IMR-90 (cell line): ENCODE measurements around the gene PMEPA1. TPM values are rescaled to one million over a fixed set of nuclear protein-coding genes. Genes with fewer than 3 reads are reported as not detected.
A peak's percentile ranks its signal among the peaks of the same experiment; 100 is the strongest.

Experiments
- ATAC-seq: fragments of 200-7000 bp; cut with Tn5 transposase; 2 replicates; pipeline ENCODE4 v1.9.1; 2020; ENCODE audit warnings: low read depth, mild to moderate bottlenecking, moderate library complexity
- BruUV-seq: library from RNA; stranded (reverse); fragments of 400-500 nt; replicated peaks from 2 replicates; lab custom pipeline; 2021; lab: Mats Ljungman, UMichigan
- CTCF ChIA-PET: fragments of 300-600 bp; formaldehyde crosslinking; extraction: SDS; loops from one replicate; lab custom pipeline; 2021; ENCODE audit warnings: antibody characterized with exemption; lab: Yijun Ruan, JAX
- POLR2A ChIA-PET: fragments of 300-600 bp; sonication (Branson Sonifier 250); formaldehyde crosslinking; loops from one replicate; lab custom pipeline; 2022; ENCODE audit warnings: antibody characterized with exemption; ENCODE audit not compliant: unreplicated experiment; lab: Charles Lee
- DNase-seq: peaks from one replicate; pipeline ENCODE4 v3.0.0; 2013
- H2AFZ ChIP-seq: replicated peaks from 2 replicates; pipeline ENCODE3; 2013; ENCODE audit warnings: low read length, mild to moderate bottlenecking; ENCODE audit not compliant: poor library complexity
- H2AK5ac ChIP-seq: 2 replicates; pipeline ENCODE4 v1.6.1; 2013; ENCODE audit warnings: low read depth, low read length, inconsistent platforms
- H2AK9ac ChIP-seq: replicated peaks from 2 replicates; pipeline ENCODE3; 2013; ENCODE audit warnings: mild to moderate bottlenecking, low read depth, low read length, moderate library complexity; ENCODE audit not compliant: poor library complexity
- H2BK120ac ChIP-seq: 2 replicates; pipeline ENCODE4 v1.6.1; 2013; ENCODE audit warnings: low read depth, low read length, inconsistent platforms
- H2BK15ac ChIP-seq: 3 replicates; pipeline ENCODE4 v1.6.1; 2013; ENCODE audit warnings: low read depth, low read length, inconsistent platforms
- H2BK20ac ChIP-seq: 2 replicates; pipeline ENCODE4 v1.6.1; 2013; ENCODE audit warnings: low read depth, mild to moderate bottlenecking, inconsistent platforms, low read length, moderate library complexity
- H2BK5ac ChIP-seq: 2 replicates; pipeline ENCODE4 v1.6.1; 2013; ENCODE audit warnings: mild to moderate bottlenecking, low read depth, low read length, inconsistent platforms; ENCODE audit not compliant: poor library complexity, severe bottlenecking
- H3K14ac ChIP-seq: replicated peaks from 2 replicates; pipeline ENCODE4 v1.6.1; 2013; ENCODE audit warnings: low read depth, low read length, inconsistent platforms
- H3K18ac ChIP-seq: 2 replicates; pipeline ENCODE4 v1.6.1; 2013; ENCODE audit warnings: low read depth, low read length, control low read depth
- H3K23ac ChIP-seq: 2 replicates; pipeline ENCODE4 v1.6.1; 2013; ENCODE audit warnings: low read depth, low read length, inconsistent platforms
- H3K27ac ChIP-seq: 2 replicates; pipeline ENCODE4 v1.5.1; 2013; ENCODE audit warnings: mild to moderate bottlenecking, control low read depth, low read length; ENCODE audit not compliant: insufficient read depth
- H3K27me3 ChIP-seq: 2 replicates; pipeline ENCODE4 v1.6.1; 2013; ENCODE audit warnings: low read length; ENCODE audit not compliant: control insufficient read depth, insufficient read depth
- H3K36me3 ChIP-seq: 2 replicates; pipeline ENCODE4 v1.6.1; 2013; ENCODE audit warnings: low read length, mixed read lengths; ENCODE audit not compliant: control insufficient read depth, insufficient read depth
- H3K4ac ChIP-seq: 2 replicates; pipeline ENCODE4 v1.6.1; 2013; ENCODE audit warnings: low read depth, low read length, inconsistent platforms
- H3K4me1 ChIP-seq: 2 replicates; pipeline ENCODE4 v1.6.1; 2013; ENCODE audit warnings: low read length, mixed read lengths; ENCODE audit not compliant: control insufficient read depth, insufficient read depth
- H3K4me2 ChIP-seq: 2 replicates; pipeline ENCODE4 v1.6.1; 2013; ENCODE audit warnings: low read depth, mild to moderate bottlenecking, control low read depth, low read length, moderate library complexity
- H3K4me3 ChIP-seq: 2 replicates; pipeline ENCODE4 v1.5.1; 2013; ENCODE audit warnings: low read depth, mild to moderate bottlenecking, control low read depth, low read length, moderate library complexity; ENCODE audit not compliant: insufficient read depth
- H3K56ac ChIP-seq: 2 replicates; pipeline ENCODE4 v1.6.1; 2013; ENCODE audit warnings: low read length, inconsistent platforms; ENCODE audit not compliant: insufficient read depth; ENCODE audit errors: extremely low read depth
- H3K79me1 ChIP-seq, 2 experiments: 2 replicates each; pipeline ENCODE4 v1.6.1; 2013; ENCODE audit warnings: low read length in 2 of 2, inconsistent platforms in 1 of 2, low read depth in 1 of 2
- H3K9ac ChIP-seq: 2 replicates; pipeline ENCODE4 v1.6.1; 2013; ENCODE audit warnings: low read depth, low read length, control low read depth
- H3K9me1 ChIP-seq: 2 replicates; pipeline ENCODE4 v1.6.1; 2013; ENCODE audit warnings: low read length, inconsistent platforms; ENCODE audit not compliant: insufficient read depth
- H3K9me3 ChIP-seq: 2 replicates; pipeline ENCODE4 v1.6.1; 2013; ENCODE audit warnings: low read length; ENCODE audit not compliant: control insufficient read depth, insufficient read depth
- H4K20me1 ChIP-seq: 2 replicates; pipeline ENCODE4 v1.6.1; 2013; ENCODE audit warnings: low read length, inconsistent platforms; ENCODE audit not compliant: insufficient read depth
- H4K5ac ChIP-seq: 2 replicates; pipeline ENCODE4 v1.6.1; 2013; ENCODE audit warnings: mild to moderate bottlenecking, low read depth, low read length, control low read depth
- H4K8ac ChIP-seq, 2 experiments: 2 replicates each; pipeline ENCODE4 v1.6.1; 2013; ENCODE audit warnings: low read depth in 2 of 2, low read length in 2 of 2, control low read depth in 1 of 2, inconsistent platforms in 1 of 2
- H4K91ac ChIP-seq: 2 replicates; pipeline ENCODE4 v1.6.1; 2013; ENCODE audit warnings: low read depth, low read length, inconsistent platforms; ENCODE audit not compliant: insufficient read depth
- BHLHE40 ChIP-seq: fragments of 150-350 bp; IDR thresholded peaks from 2 replicates; pipeline ENCODE4 v1.6.1; 2016; ENCODE audit warnings: mild to moderate bottlenecking, low read depth, low read length
- MXI1 ChIP-seq: IDR thresholded peaks from 2 replicates; pipeline ENCODE4 v1.6.1; 2012; ENCODE audit warnings: low read depth, mild to moderate bottlenecking, low read length, moderate library complexity, borderline replicate concordance
- NFE2L2 ChIP-seq: fragments of 150-350 bp; IDR thresholded peaks from 2 replicates; pipeline ENCODE4 v1.6.1; 2016; ENCODE audit warnings: low read depth, mild to moderate bottlenecking, low read length
- POLR2A ChIP-seq: IDR thresholded peaks from 2 replicates; pipeline ENCODE4 v1.6.1; 2012; ENCODE audit warnings: mild to moderate bottlenecking, low read depth, low read length
- RCOR1 ChIP-seq: IDR thresholded peaks from 2 replicates; pipeline ENCODE4 v1.6.1; 2012; ENCODE audit warnings: mild to moderate bottlenecking, low read length, improper control_type of control experiment; ENCODE audit not compliant: insufficient replicate concordance
- RFX5 ChIP-seq: IDR thresholded peaks from 2 replicates; pipeline ENCODE4 v1.8.0; 2012; ENCODE audit warnings: low read depth, mild to moderate bottlenecking, low read length, moderate library complexity
- WGBS, 2 experiments: methylation state at CpG; one replicate each; pipeline versions ENCODE4 v1.1.5 to v1.1.7; 2013; ENCODE audit warnings: missing lambda C conversion rate in 2 of 2; ENCODE audit not compliant: insufficient read length in 1 of 2; ENCODE audit errors: extremely low coverage in 2 of 2; 5-methylcytosine and 5-hydroxymethylcytosine counted together
- dilution Hi-C: fragments of 300-500 bp; cut with HindIII; formaldehyde crosslinking; loops from one replicate; pipeline ENCODE4 v1.14.3; 2018; ENCODE audit warnings: low sequenced_read_pairs; ENCODE audit not compliant: unreplicated experiment
- in situ Hi-C: fragments of 300-500 bp; cut with MboI; formaldehyde crosslinking; loops from 3 replicates; pipeline ENCODE4 v1.14.3; 2019; ENCODE audit warnings: low sequenced_read_pairs, inconsistent platforms, mixed read lengths
- intact Hi-C: fragments of 100-400 bp; cut with micrococcal nuclease; formaldehyde crosslinking; loops from 2 replicates; pipeline ENCODE4 v1.10.0; 2022
- polyA plus RNA-seq, 3 experiments: library from polyadenylated mRNA; depleted of rRNA; stranded (reverse); fragments of >200 nt; gene quantifications; 2 replicates each; pipeline ENCODE4 v1.2.3, GENCODE V29; 2012; ENCODE audit warnings: low replicate concordance in 1 of 3
- total RNA-seq: library from RNA; depleted of rRNA; stranded (reverse); fragments of >200 nt; gene quantifications from 2 replicates; pipeline ENCODE4 v1.2.3, GENCODE V29; 2012
- TF ChIP-seq, protein P1 (sequence below): fragments of 150-350 bp; IDR thresholded peaks from 2 replicates; pipeline ENCODE4 v1.6.1; 2017; ENCODE audit warnings: mild to moderate bottlenecking, antibody characterized with exemption, low read length, low read depth

PMEPA1 gene
- total and polyA plus RNA-seq, 2 of the 4 experiments (the other 2 are of a cell fraction): 2.0 to 6.9 TPM

DNA sequence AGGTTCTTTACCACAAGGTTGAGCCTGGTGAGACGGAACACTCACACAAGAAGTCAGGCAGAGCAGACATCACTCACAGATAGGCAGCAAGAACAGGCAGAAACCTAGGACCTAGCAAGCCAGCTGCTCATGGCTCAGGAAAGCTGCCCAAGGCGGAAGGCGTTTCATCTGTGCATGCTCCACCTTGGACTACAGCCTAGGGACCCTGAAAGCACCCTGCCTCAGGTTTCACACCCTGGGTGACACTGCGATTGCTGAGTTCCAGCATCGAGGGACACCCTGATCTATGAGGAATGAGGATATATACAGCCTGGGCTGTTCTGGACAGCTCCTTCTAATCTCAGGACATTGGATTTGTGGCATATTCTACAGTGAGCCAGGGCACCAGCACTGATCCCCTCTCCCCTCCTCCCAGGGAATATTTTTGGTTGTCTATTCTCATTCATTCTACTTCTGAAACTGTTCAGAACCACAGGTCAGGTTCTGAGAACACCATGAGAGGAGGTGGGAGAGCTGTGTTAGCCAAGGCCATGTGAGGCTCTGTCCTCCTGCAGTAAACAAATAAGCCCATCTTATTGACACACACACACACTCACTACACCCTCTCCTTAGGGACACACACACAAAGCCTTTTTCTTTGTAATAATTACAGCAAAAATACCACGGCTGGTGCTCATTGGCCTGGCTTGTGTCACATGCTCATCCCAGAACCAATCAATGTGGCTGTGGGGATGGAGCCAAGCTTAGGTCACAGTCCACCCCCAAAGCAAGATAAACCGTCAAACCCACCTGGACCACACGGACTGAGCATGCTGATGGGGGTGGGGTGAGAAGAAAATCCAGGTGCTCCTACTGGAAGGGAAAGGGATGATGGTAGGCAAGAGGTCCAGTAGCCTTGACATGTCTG, 26.3 kb upstream of the PMEPA1 start:
- no peak for TF ChIP-seq MXI1
- no peak for TF ChIP-seq RFX5
- TF ChIP-seq BHLHE40: no peak
- TF ChIP-seq NFE2L2: no peak
- no peak for TF ChIP-seq RCOR1
- TF ChIP-seq, protein P1, sequence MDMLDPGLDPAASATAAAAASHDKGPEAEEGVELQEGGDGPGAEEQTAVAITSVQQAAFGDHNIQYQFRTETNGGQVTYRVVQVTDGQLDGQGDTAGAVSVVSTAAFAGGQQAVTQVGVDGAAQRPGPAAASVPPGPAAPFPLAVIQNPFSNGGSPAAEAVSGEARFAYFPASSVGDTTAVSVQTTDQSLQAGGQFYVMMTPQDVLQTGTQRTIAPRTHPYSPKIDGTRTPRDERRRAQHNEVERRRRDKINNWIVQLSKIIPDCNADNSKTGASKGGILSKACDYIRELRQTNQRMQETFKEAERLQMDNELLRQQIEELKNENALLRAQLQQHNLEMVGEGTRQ: peak; percentile 35; the same call in 1 of the 2 replicates
- TF ChIP-seq POLR2A: no peak
- dilution Hi-C loops (no loop called here), in situ Hi-C loops (no loop called here), intact Hi-C loops (no loop called here)
- WGBS, 2 experiments: 67% methylated on average over 1 of the region's 8 CpGs; no CpG with 5 or more reads in 1 of the 2 experiments
- H2BK120ac ChIP-seq: no peak overlapping the region
- H2BK15ac ChIP-seq: no peak overlapping the region
- no peak overlapping the region for H2AFZ ChIP-seq
- H3K23ac ChIP-seq: no peak overlapping the region
- H4K5ac ChIP-seq: no peak overlapping the region
- H3K27ac ChIP-seq: no peak overlapping the region
- H4K20me1 ChIP-seq: no peaks in the 10 kb centered on the region
- H3K9ac ChIP-seq: no peak overlapping the region
- no peaks in the 10 kb centered on the region for H3K9me1 ChIP-seq
- CTCF ChIA-PET: no interaction called here
- H4K8ac ChIP-seq: no peak overlapping the region
- no peak overlapping the region for H2BK5ac ChIP-seq
- no peak for DNase-seq
- H3K4me2 ChIP-seq: no peak overlapping the region
- BruUV-seq: no TSS peak
- no peaks in the 10 kb centered on the region for H3K9me3 ChIP-seq
- no peak overlapping the region for H2BK20ac ChIP-seq
- no peaks in the 10 kb centered on the region for H3K4me1 ChIP-seq
- H2AK9ac ChIP-seq: no peak overlapping the region
- H3K4ac ChIP-seq: no peak overlapping the region
- no peak for ATAC-seq
- H3K4me3 ChIP-seq: no peak overlapping the region
- H2AK5ac ChIP-seq: no peak overlapping the region
- no peak overlapping the region for H3K56ac ChIP-seq
- H3K14ac ChIP-seq: no peak overlapping the region
- H4K91ac ChIP-seq: no peak overlapping the region
- H3K36me3 ChIP-seq: no peaks in the 10 kb centered on the region
- POLR2A ChIA-PET: no interaction called here
- H3K79me1 ChIP-seq: no peaks in the 10 kb centered on the region
- H3K18ac ChIP-seq: no peak overlapping the region
- H3K27me3 ChIP-seq: peaks cover 16% of the 10 kb centered on the region
